HG03064 (cell line): ENCODE data around the gene RNU4-1.
A peak's percentile ranks its signal among the peaks of the same experiment; 100 is the strongest.
"Not testable (repeated sequence)": the region's sequence is repeated elsewhere in the genome, so short reads cannot be mapped to it uniquely, and the experiment has no call there.

Experiments
- ATAC-seq: cut with Tn5 transposase; IDR thresholded peaks from one replicate; pipeline ENCODE4 v1.9.1; 2021; ENCODE audit warnings: low read depth; ENCODE audit not compliant: unreplicated experiment

Gene RNU4-1

DNA sequence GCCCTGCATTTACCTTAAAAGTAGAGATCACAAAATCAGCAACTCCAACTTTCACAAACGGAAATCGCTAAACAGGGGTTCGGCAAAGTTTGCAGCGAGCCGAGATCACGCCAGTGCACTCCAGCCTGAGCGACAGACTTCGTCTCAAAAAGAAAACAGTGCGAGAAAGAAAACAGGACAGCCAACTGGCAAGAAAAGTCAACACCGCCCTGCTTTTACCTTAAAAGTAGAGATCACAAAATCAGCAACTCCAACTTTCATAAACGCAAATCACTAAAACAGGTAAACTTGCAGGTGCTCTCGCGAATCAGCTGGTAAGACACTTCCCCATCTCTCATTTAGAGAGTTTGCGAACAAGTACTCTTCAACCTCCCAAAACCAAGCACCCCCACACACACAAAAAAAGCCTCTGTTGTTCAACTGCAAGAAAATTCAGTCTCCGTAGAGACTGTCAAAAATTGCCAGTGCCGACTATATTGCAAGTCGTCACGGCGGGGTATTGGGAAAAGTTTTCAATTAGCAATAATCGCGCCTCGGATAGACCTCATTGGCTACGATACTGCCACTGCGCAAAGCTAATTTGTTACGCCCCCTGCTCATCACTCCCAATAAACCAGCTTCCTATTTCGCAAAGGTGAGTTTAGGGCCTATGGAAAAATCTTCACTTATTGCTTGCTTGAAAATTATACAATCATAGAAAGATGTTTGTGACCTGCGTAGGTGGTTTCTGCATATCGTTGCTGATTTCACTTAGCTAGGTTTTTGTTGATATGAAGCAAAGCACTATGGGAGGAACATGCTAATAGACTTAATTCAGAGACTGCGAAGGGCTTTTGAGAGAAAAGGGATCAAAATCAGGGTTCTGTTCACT, at the start of gene RNU4-1:
TSS of gene RNU4-1 (minus strand) at position 577 of the 871 bp plus-strand sequence.
- peak; percentile 55 for ATAC-seq

DNA sequence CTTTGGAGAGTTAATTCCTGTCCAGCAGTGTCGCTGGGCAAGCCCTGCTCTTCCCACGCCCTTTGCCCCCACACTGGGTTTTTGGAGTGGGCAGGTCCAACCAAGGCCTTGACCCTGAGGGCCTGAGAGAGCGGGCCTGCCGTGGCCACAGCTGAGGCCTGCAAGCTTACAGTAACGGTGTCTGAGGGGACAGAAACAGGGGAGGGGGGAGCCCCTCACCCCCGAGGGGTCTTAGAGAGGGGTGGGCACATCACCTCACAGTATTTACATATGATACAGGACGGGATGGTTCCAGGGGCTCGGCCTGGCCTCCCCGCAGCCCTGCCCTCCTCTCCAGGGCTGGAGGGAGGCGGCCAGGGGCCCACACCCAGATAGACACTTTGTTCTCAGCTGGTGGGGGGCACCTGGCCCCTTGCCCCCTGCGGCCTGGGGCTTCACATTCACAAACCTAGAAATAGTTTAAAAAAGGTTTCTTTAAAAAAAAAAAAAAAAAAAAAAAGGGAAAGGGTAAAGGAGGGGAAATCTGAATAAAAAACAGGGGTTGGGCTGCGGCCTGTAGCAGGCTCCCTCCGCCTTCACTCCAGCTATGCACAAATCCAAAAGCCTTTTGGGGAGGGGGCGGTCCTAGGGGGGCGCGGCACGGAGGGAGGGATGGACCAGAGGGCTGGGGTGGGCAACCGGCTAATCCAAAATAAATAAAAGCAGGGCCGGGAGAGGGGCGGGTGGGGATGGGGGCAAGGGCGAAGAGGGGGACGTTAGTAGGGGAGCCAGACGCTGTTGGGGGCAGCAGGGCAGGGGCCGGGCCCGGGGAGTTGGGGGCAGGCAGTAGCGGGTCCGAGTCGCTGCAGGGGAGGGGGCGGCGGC, 49.4 kb upstream of the RNU4-1 start:
- ATAC-seq, result no peak

- no peak for ATAC-seq
Measured at GRCh38 chr12:120339256-120339655, 46.2 kb upstream of the RNU4-1 start.

- no peak for ATAC-seq
Measured at GRCh38 chr12:120337730-120338129, 44.7 kb upstream of the RNU4-1 start.

GRCh38 chr12:120336392-120336791, 43.4 kb upstream of the RNU4-1 start:
- ATAC-seq, result not testable (repeated sequence)

- ATAC-seq, result not testable (repeated sequence)
Measured at GRCh38 chr12:120335447-120335846, 42.4 kb upstream of the RNU4-1 start.

DNA sequence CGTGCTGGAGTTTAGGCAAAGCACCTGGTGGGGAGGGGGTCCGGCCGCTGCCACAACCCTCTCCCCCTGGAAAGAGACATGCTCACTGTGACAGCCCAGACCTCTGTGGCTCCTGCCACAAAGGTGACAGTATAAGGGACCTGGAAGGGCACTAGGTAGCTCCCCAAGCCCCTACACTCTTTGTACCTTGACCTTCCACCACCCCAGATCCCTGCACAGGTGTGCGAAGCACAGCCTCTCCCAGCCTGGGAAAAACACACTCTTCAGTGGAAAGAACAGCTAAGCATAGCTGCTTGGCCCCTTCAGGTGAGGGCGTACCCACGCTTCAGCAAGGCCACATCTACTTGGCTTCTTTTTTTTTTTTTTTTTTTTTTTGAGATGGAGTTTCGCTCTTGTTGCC, 39.5 kb upstream of the RNU4-1 start:
- no peak for ATAC-seq

- ATAC-seq, result no peak
Measured at GRCh38 chr12:120332041-120332440, 39.0 kb upstream of the RNU4-1 start.

GRCh38 chr12:120331390-120331789, 38.4 kb upstream of the RNU4-1 start:
- no peak for ATAC-seq

- ATAC-seq, result no peak
Measured at GRCh38 chr12:120328228-120328627, 35.2 kb upstream of the RNU4-1 start.

DNA sequence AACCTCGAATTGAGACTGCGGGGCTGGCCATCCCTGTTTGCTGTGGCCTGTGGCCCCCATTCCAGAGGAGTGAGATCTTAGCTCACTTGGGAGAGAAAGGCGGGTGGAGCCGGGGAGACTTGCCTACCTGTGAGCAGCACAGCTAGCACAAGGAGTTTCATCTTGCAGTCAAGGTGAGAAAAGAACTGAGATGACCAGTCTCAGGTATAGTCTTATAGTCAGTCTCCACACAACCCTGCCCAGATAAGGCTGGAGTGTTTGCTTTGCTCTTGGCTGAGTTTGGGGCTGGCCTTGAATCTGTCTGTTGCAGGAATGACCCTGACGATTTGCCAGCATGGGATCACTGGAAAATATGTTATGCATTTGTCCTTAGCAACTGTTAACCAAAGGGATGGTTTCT, 34.6 kb upstream of the RNU4-1 start, which contains the start of gene PLA2G1B:
TSS of gene PLA2G1B (minus strand) at position 187 of the 400 bp plus-strand sequence. CDS start at position 161, 26 bp downstream.
- ATAC-seq, result no peak

DNA sequence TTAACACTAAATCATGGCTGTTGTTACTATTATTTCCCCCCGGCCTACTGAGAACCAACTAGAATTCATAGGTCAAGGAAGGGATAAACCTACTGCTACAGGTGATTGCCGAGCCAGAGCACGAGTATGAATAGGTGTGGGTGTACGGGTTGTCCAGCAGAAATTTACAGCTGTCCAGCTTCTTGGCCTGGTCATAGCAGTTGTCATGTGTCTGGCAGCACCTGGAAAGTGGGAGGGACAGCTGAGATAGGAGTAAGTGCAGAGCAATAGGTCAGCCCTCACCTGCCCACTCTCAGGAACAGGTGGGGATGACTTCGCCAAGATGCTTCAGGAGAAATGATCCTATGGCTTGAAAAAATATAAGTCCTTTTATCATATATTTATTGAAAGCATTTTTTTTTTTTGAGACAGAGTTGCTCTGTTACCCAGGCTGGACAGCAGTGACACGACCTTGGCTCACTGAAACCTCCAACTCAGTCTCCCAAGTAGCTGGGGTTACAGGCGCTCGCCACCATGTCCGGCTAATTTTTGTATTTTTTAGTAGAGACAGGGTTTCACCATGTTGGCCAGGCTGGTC, 31.9 kb upstream of the RNU4-1 start:
- ATAC-seq, result no peak

DNA sequence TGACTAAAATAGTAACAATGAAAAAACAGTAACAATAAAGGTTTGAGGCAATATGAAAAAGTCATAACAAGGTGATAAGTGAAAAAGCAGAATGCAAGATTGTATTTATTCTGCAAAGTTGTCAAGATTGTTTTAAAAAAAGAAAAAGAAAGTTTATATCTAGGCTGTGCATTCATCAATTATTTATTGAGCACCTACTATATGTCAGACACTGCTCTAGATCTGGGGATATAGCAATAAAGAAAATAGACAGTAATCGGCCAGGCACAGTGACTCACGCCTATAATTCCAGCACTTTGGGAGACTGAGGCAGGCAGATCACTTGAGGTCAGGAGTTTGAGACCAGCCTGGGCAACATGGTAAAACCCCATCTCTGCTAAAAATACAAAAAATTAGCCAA, 30.7 kb upstream of the RNU4-1 start:
- no peak for ATAC-seq

GRCh38 chr12:120321382-120322202, 28.6 kb upstream of the RNU4-1 start:
- ATAC-seq, result no peak

DNA sequence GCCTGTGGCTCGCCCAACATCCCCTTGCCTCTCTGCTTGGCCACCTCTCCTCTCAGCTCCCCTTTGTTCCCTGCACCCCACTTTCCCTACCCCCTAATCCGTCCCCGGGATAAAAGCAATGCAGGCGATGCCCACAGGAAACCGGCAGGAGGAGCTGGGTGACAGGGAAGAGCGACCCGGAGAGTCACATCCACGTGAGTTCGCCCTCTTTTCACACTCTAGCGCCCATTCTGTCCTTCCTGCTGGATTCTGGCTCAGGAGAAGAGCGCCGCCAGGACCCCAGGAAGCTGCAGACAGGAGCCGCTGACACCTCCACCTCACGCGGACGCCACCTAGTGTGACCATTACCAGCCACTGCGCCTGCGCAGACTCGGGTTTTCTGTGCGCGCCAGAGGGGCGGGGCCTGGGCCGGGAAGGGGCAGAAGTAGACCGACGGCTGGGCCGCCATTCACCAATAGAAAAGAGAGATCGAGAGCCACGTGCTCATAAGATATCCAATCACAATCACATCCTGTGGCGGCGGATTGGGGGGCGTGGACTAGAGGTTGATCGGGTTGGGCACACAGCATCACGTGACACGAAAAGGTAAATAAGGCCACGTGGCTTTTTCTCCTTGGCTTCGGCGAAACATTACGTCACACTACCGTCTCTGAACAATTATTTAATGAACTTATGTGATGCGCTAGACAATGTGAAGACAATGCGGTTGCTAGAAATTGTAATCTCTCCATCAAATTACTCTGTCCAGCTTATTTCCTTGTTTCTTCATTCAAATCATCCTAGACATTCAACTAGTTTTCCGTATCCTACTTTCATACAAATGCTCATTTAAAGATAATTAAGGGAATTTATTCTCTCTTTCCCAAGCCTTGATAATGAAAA, 24.4 kb upstream of the RNU4-1 start:
- ATAC-seq, result peak; percentile 95

GRCh38 chr12:120316798-120317223, 23.8 kb upstream of the RNU4-1 start:
- ATAC-seq, result no peak

DNA sequence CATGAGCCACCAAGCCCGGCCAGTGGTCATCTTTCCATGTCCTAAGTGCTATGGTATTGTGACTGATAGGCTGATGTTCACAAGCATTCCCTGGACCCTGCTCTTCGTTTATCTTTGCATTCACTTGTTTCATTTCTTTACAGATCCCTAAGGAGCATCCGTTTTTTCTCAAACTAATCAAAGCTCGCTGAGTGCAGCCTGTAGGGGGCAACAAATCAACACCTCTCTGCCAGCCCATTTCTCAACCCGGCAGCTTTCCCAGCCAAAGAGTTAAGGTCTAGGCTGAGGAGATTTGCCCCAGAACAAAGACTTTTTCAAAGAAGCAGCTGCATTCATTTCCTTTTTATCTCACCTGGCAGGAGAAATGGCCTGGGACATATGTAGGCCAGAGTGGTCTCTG, 21.2 kb upstream of the RNU4-1 start:
- no peak for ATAC-seq

DNA sequence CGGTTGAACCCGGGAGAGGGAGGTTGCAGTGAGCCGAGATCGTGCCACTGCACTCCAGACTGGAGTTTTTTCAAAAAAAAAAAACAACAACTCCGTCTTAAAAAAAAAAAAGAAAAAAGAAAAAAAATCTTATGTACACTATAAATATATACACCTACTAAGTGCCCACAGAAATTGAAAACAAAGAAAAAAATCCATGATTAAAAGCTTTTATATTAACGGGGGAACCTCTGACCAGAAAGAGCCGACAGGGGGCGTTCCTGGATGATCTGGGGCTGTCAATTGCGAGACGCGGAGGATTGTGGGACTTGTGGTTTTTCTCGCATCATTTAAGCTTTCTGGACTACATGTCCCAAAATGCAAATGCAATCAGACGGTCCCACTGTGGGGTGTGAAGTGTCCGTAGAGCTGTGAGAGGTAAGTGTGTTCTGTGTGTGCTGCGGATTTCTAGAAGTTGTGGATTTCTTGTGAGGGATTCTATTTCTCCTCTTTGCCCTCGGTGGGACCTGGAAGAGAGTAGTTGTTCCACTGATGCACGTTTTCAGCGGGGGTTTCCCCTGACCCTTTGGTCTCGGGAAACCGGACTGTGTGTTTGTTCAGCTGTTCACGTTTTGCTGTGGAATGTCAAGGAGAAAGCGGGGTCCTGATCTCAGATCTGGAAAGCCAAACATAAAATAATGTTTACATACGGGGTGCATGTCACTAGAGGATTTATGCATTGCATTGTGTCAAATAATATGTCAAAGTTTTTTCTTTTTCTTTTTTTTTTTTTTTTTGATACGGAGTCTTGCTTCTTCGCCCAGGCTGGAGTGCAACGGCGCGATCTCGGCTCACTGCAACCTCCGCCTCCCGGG, 9.2 kb upstream of the RNU4-1 start, which contains the start of gene SIRT4:
TSS of gene SIRT4 (plus strand) at position 360 of the 854 bp plus-strand sequence. CDS start 1,241 bp downstream, outside the sequence.
- peak; percentile 95 for ATAC-seq
